B cell (primary cell): Measurements from ENCODE around the gene DACT2. TPM values are rescaled to one million over a fixed set of nuclear protein-coding genes. Genes with fewer than 3 reads are reported as not detected.
"Not testable (repeated sequence)": the region's sequence is repeated elsewhere in the genome, so short reads cannot be mapped to it uniquely, and the experiment has no call there.

Source experiments
- ATAC-seq: fragments of 200-7000 bp; cut with Tn5 transposase; one replicate; pipeline ENCODE4 v1.10.0; 2021; ENCODE audit warnings: low read depth, mild to moderate bottlenecking, moderate number of reproducible peaks, moderate library complexity
- CTCF ChIA-PET: fragments of 350-600 bp; sonication (Branson Sonifier 250); formaldehyde crosslinking; loops from one replicate; lab custom pipeline; 2021; ENCODE audit warnings: antibody characterized with exemption, inconsistent platforms; lab: Charles Lee
- POLR2A ChIA-PET: fragments of 350-600 bp; sonication (Branson Sonifier 250); formaldehyde crosslinking; loops from one replicate; lab custom pipeline; 2021; ENCODE audit warnings: antibody characterized with exemption; lab: Charles Lee
- DNase-seq: peaks from one replicate; pipeline ENCODE4 v3.0.0; 2013
- H2AFZ ChIP-seq: 2 replicates; pipeline ENCODE4 v1.6.1; 2012; ENCODE audit warnings: mild to moderate bottlenecking, low read depth, low read length; ENCODE audit not compliant: insufficient read depth, poor library complexity, severe bottlenecking
- H3K27ac ChIP-seq, 2 donors: 1 replicate in 1 of 2; 2 replicates in 1 of 2; pipeline ENCODE4 v1.5.1; 2012 to 2013; ENCODE audit warnings: low read length in 2 of 2, mild to moderate bottlenecking in 2 of 2, moderate library complexity in 1 of 2
- H3K27me3 ChIP-seq, 4 experiments: fragments of 200-600 bp in 1 of 4; sonication (generic) in 1 of 4; replicated peaks in 1 of 4; 1 replicate in 2 of 4; 2 replicates in 2 of 4; pipeline versions ENCODE4 v1.6.1 to v1.7.0; 2013 to 2016; ENCODE audit warnings: low read length in 3 of 4, mild to moderate bottlenecking in 2 of 4, mixed read lengths in 1 of 4, moderate library complexity in 1 of 4; ENCODE audit not compliant: insufficient read depth in 4 of 4, control insufficient read depth in 3 of 4; ENCODE audit errors: control extremely low read depth in 1 of 4
- H3K36me3 ChIP-seq, 2 experiments: replicated peaks in 1 of 2; 1 replicate in 1 of 2; 2 replicates in 1 of 2; pipeline versions ENCODE4 v1.6.1 to v1.7.1; 2013; ENCODE audit warnings: low read length in 1 of 2; ENCODE audit not compliant: insufficient read depth in 2 of 2, control insufficient read depth in 1 of 2; ENCODE audit errors: control extremely low read depth in 1 of 2, extremely low read depth in 1 of 2
- H3K4me1 ChIP-seq, 2 donors: fragments of 200-600 bp in 1 of 2; sonication (generic) in 1 of 2; 1 replicate in 1 of 2; 2 replicates in 1 of 2; pipeline versions ENCODE4 v1.5.1 to v1.6.1; 2013 to 2017; ENCODE audit warnings: low read length in 2 of 2; ENCODE audit not compliant: control insufficient read depth in 2 of 2, insufficient read depth in 2 of 2
- H3K4me2 ChIP-seq: replicated peaks from 2 replicates; pipeline ENCODE3; 2012; ENCODE audit warnings: mild to moderate bottlenecking, low read depth, low read length; ENCODE audit not compliant: poor library complexity, severe bottlenecking
- H3K4me3 ChIP-seq, 5 experiments: fragments of 200-600 bp in 1 of 5; sonication (generic) in 1 of 5; 1 replicate in 3 of 5; 2 replicates in 2 of 5; pipeline versions ENCODE4 v1.5.1 to v1.7.0; 2011 to 2016; ENCODE audit warnings: low read length in 4 of 5, mild to moderate bottlenecking in 4 of 5, low read depth in 2 of 5, control low read depth in 1 of 5, moderate library complexity in 1 of 5; ENCODE audit not compliant: insufficient read depth in 1 of 5; ENCODE audit errors: control extremely low read depth in 1 of 5, extremely low read depth in 1 of 5
- H3K79me2 ChIP-seq: fragments of 200-600 bp; sonication (generic); one replicate; pipeline ENCODE4 v1.6.0; 2016; ENCODE audit warnings: low read length; ENCODE audit not compliant: control insufficient read depth, insufficient read depth
- H3K9ac ChIP-seq: fragments of 200-600 bp; sonication (generic); 2 replicates; pipeline ENCODE4 v1.6.1; 2017; ENCODE audit warnings: mild to moderate bottlenecking, low read length, moderate library complexity
- H3K9me3 ChIP-seq, 3 donors: one replicate each; pipeline versions ENCODE4 v1.6.1 to v1.7.1; 2013; ENCODE audit warnings: low read length in 2 of 3; ENCODE audit not compliant: control insufficient read depth in 2 of 3, insufficient read depth in 1 of 3; ENCODE audit errors: control extremely low read depth in 1 of 3
- H4K20me1 ChIP-seq: 2 replicates; pipeline ENCODE4 v1.6.0; 2012; ENCODE audit warnings: mild to moderate bottlenecking, low read length; ENCODE audit not compliant: insufficient read depth, control insufficient read depth, poor library complexity, severe bottlenecking
- H3K27ac Mint-ChIP-seq: one replicate; pipeline ENCODE4 v1.8.0; 2021; ENCODE audit warnings: mixed read lengths
- H3K27me3 Mint-ChIP-seq: one replicate; pipeline ENCODE4 v1.8.0; 2021; ENCODE audit warnings: mixed read lengths
- H3K4me1 Mint-ChIP-seq: one replicate; pipeline ENCODE4 v1.8.0; 2021; ENCODE audit warnings: mixed read lengths
- H3K4me3 Mint-ChIP-seq: one replicate; pipeline ENCODE4 v1.8.0; 2021; ENCODE audit warnings: mixed read lengths
- H3K9me3 Mint-ChIP-seq: one replicate; pipeline ENCODE4 v1.8.0; 2022; ENCODE audit warnings: mixed read lengths; ENCODE audit not compliant: insufficient read depth
- CTCF ChIP-seq: fragments of 200-600 bp; IDR thresholded peaks from one replicate; pipeline ENCODE4 v1.8.0; 2022; ENCODE audit warnings: antibody characterized with exemption, mild to moderate bottlenecking
- EZH2 ChIP-seq: IDR thresholded peaks from 2 replicates; pipeline ENCODE4 v1.6.1; 2012; ENCODE audit warnings: borderline replicate concordance, low read depth, mild to moderate bottlenecking, moderate library complexity, low read length; ENCODE audit not compliant: insufficient read depth, poor library complexity, severe bottlenecking
- WGBS: methylation state at CpG from one replicate; pipeline ENCODE4 v1.1.5; 2013; ENCODE audit warnings: missing lambda C conversion rate; ENCODE audit not compliant: insufficient coverage; 5-methylcytosine and 5-hydroxymethylcytosine counted together
- intact Hi-C: fragments of 100-400 bp; cut with micrococcal nuclease; formaldehyde crosslinking; loops from one replicate; pipeline ENCODE4 v1.10.0; 2022
- polyA plus RNA-seq: library from polyadenylated mRNA; depleted of rRNA; stranded (reverse); fragments of >200 nt; gene quantifications from 2 replicates; pipeline ENCODE4 v1.2.3, GENCODE V29; 2012
- total RNA-seq, 2 donors: library from RNA; stranded (reverse); fragments of 120-200 nt in 1 of 2; gene quantifications; 1 replicate in 1 of 2; 2 replicates in 1 of 2; pipeline versions ENCODE4 v1.2.3 to v1.2.4, GENCODE V29; 2013 to 2022

DACT2 gene
- total and polyA plus RNA-seq, 2 donors (not counting 1 experiment from before 2014, with no cell fraction given) = not detected

GRCh38 chr6:168358842-168359420 is 39.4 kb upstream of the DACT2 start:
- Mint-ChIP-seq H3K4me3 (no peak overlapping the region), H3K27me3 (no peaks in the 10 kb centered on the region), H3K4me1 (no peaks in the 10 kb centered on the region), H3K9me3 (no peaks in the 10 kb centered on the region), H3K27ac (no peak overlapping the region)
- Histone ChIP-seq H3K9me3 (peaks cover 0 to 12% (median 0%) of the 10 kb centered on the region in 3 donors), H3K4me3 (no peak overlapping the region), H3K79me2 (no peaks in the 10 kb centered on the region), H3K36me3 (no peaks in the 10 kb centered on the region), H4K20me1 (no peaks in the 10 kb centered on the region), H2AFZ (no peak overlapping the region), H3K9ac (no peak overlapping the region), H3K4me1 (no peaks in the 10 kb centered on the region), H3K27ac (no peak overlapping the region), H3K4me2 (no peak overlapping the region), H3K27me3 (no peaks in the 10 kb centered on the region)
- WGBS = 96% methylated on average over 7 of the region's 20 CpGs
- CTCF ChIA-PET = no interaction called here
- DNase-seq (no peak), ATAC-seq (no peak)
- TF ChIP-seq CTCF = no peak
- no peak for TF ChIP-seq EZH2
- intact Hi-C loops = no loop called here
- POLR2A ChIA-PET = no interaction called here

- H3K9me3 ChIP-seq, ATAC-seq, H3K27me3 ChIP-seq, H3K4me3 Mint-ChIP-seq, H3K4me3 ChIP-seq, H3K4me1 Mint-ChIP-seq, H3K4me1 ChIP-seq, H3K9me3 Mint-ChIP-seq, H3K27ac Mint-ChIP-seq, intact Hi-C loops, H3K79me2 ChIP-seq, H3K27ac ChIP-seq, DNase-seq, H3K9ac ChIP-seq, H3K27me3 Mint-ChIP-seq, POLR2A ChIA-PET, H4K20me1 ChIP-seq, CTCF ChIA-PET, H3K4me2 ChIP-seq, H3K36me3 ChIP-seq, H2AFZ ChIP-seq: not testable (repeated sequence)
- WGBS = 93% methylated on average over 8 of the region's 20 CpGs
Observed at GRCh38 chr6:168356872-168357271, 37.3 kb upstream of the DACT2 start.
